ENCODE results near the gene IFITM5.

IFITM5 gene

GRCh38 chr11:257766-258493 lies 41.4 kb downstream of the IFITM5 start:
- DNase-seq, result no peak

- DNase-seq, result no peak
These were observed 42.2 kb downstream of the IFITM5 start for GRCh38 chr11:256952-257737.

GRCh38 chr11:255816-256215 lies 43.5 kb downstream of the IFITM5 start:
- no peak for DNase-seq

GRCh38 chr11:255176-255575 lies 44.1 kb downstream of the IFITM5 start:
- DNase-seq, result no peak

- DNase-seq, result no peak
These were observed 45.4 kb downstream of the IFITM5 start for GRCh38 chr11:253886-254270.

- DNase-seq, result no peak
These were observed 46.0 kb downstream of the IFITM5 start for GRCh38 chr11:253160-253885.

- no peak for DNase-seq
These were observed 46.7 kb downstream of the IFITM5 start for GRCh38 chr11:252666-253065.

GRCh38 chr11:251550-251949 lies 47.8 kb downstream of the IFITM5 start:
- no peak for DNase-seq

GRCh38 chr11:250740-251299 lies 48.5 kb downstream of the IFITM5 start:
- no peak for DNase-seq

- DNase-seq, result no peak
These were observed 49.1 kb downstream of the IFITM5 start for GRCh38 chr11:250274-250673.

GRCh38 chr11:249062-249461 lies 50.3 kb downstream of the IFITM5 start:
- DNase-seq, result no peak
